ENCODE measurements around the gene ITGA5.
A peak's percentile ranks its signal among the peaks of the same experiment; 100 is the strongest.
"Not testable (repeated sequence)": the region's sequence is repeated elsewhere in the genome, so short reads cannot be mapped to it uniquely, and the experiment has no call there.

Gene ITGA5

GRCh38 chr12:54368709-54369596 lies 50.1 kb downstream of the ITGA5 start:
- peak; percentile 94 for DNase-seq

- DNase-seq = no peak
Measured at GRCh38 chr12:54368025-54368708, 50.9 kb downstream of the ITGA5 start.

GRCh38 chr12:54364413-54364812 lies 54.7 kb downstream of the ITGA5 start, which contains the start of gene GPR84:
Gene GPR84 (minus strand): TSS chr12:54364486. CDS start chr12:54363851, 635 bp downstream.
- no peak for DNase-seq

GRCh38 chr12:54363618-54364017 lies 55.4 kb downstream of the ITGA5 start:
- DNase-seq = no peak

- DNase-seq = no peak
Measured at GRCh38 chr12:54363047-54363446, 56.0 kb downstream of the ITGA5 start.

GRCh38 chr12:54360717-54361456 lies 58.2 kb downstream of the ITGA5 start:
- DNase-seq = peak; percentile 93

- peak; percentile 64 for DNase-seq
Measured at GRCh38 chr12:54359762-54360351, 59.2 kb downstream of the ITGA5 start.

- DNase-seq = peak; percentile 100
Measured at GRCh38 chr12:54358945-54359761, 59.9 kb downstream of the ITGA5 start.

GRCh38 chr12:54358191-54358944 lies 60.7 kb downstream of the ITGA5 start:
- DNase-seq = peak; percentile 96

GRCh38 chr12:54357506-54358190 lies 61.4 kb downstream of the ITGA5 start:
- peak; percentile 83 for DNase-seq

- peak; percentile 76 for DNase-seq
Measured at GRCh38 chr12:54356951-54357356, 62.1 kb downstream of the ITGA5 start.

- no peak for DNase-seq
Measured at GRCh38 chr12:54356228-54356627, 62.8 kb downstream of the ITGA5 start.

- DNase-seq = peak; percentile 41
Measured at GRCh38 chr12:54355104-54355815, 63.8 kb downstream of the ITGA5 start.

GRCh38 chr12:54354271-54354670 lies 64.8 kb downstream of the ITGA5 start:
- DNase-seq = not testable (repeated sequence)

- DNase-seq = peak; percentile 97
Measured at GRCh38 chr12:54352891-54353874, 65.9 kb downstream of the ITGA5 start.

- peak; percentile 99 for DNase-seq
Measured at GRCh38 chr12:54352022-54352531, 67.0 kb downstream of the ITGA5 start.

- DNase-seq = peak; percentile 67
Measured at GRCh38 chr12:54351341-54351740, 67.7 kb downstream of the ITGA5 start.

- DNase-seq = no peak
Measured at GRCh38 chr12:54350743-54351142, 68.3 kb downstream of the ITGA5 start.
